Inflammatory macrophage treated with lipopolysaccharide for 1 hour (primary cell): ENCODE data around the gene RAMP3.

ENCODE experiments used
- DNase-seq, 2 donors: peaks; one replicate each; pipeline ENCODE4 v3.0.0-alpha.2; 2020 to 2022

Gene RAMP3

GRCh38 chr7:45181286-45181960 is 23.8 kb downstream of the RAMP3 start:
- DNase-seq = no peak

DNA sequence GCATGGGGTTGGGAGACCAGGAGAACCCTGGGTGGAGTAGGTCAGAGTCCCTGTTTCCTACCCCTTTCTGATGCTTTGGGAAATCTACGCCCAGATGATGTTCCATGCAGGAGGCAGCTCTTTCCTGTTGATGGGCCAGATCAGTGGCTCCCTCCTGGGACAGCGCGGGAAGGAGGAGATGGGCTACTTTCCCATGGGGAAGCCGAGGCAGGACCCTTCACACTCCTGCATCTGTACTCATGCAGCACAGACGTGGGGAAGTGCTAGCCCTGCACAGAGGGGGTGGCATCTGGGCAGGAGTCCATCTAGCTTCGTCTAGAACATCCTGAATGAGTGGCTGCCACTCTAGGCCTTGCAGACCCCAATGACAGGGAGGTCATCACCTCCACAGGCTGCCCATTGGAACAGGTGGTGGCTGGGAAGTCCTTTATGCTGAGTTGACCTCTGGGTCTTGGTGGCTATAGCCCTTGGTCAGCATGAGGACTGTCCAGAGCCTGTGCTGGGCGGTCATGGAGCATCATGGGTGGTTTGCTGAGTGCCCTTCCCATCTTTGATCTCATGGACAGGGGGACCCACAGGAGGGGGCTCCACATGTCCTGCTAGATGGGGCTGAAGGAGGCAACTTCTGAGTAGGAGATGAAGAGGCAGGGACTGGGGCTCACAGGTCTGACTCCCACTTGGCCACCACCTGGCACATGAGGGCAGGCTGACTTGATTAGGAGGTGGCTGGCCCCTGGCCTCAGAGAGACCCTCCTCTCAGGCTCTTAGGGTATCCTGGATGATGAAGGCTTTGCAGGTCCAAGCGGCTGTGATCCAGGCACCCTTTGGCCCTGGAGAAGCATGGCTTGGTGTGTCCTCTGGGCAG is 24.6 kb downstream of the RAMP3 start:
- DNase-seq = no peak

- DNase-seq = no peak
Observed at GRCh38 chr7:45182856-45183710, 25.5 kb downstream of the RAMP3 start.

DNA sequence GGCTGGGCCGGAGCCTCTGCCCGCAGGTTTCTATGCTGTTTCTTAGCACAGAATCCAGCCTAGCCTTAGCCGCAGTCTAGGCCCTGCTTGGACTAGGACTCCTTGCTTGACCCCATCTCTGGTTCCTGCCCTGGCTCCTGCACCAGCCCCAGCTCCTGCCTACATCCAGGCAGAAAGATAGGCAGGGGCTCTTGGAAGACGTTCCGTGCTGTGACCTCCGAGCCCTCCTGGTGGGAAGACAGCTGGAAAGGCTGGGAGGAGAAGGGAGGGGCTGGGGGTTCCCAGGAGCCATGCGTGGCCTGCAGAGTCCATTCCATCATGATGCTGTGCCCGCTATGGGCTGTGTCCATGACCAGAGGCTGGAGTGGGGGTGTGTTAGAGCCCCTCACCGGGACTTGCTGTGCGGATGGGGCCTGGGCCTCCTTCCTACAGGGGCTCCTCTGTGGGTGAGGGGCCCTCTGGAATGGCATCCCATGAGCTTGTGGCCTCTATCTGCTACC is 26.2 kb downstream of the RAMP3 start:
- no peak for DNase-seq

- DNase-seq = no peak
Observed at GRCh38 chr7:45184326-45185027, 26.9 kb downstream of the RAMP3 start.

- DNase-seq = no peak
Observed at GRCh38 chr7:45185028-45185863, 27.7 kb downstream of the RAMP3 start.

GRCh38 chr7:45185864-45186250 is 28.3 kb downstream of the RAMP3 start:
- DNase-seq = no peak

GRCh38 chr7:45186261-45186813 is 28.7 kb downstream of the RAMP3 start:
- no peak for DNase-seq

DNA sequence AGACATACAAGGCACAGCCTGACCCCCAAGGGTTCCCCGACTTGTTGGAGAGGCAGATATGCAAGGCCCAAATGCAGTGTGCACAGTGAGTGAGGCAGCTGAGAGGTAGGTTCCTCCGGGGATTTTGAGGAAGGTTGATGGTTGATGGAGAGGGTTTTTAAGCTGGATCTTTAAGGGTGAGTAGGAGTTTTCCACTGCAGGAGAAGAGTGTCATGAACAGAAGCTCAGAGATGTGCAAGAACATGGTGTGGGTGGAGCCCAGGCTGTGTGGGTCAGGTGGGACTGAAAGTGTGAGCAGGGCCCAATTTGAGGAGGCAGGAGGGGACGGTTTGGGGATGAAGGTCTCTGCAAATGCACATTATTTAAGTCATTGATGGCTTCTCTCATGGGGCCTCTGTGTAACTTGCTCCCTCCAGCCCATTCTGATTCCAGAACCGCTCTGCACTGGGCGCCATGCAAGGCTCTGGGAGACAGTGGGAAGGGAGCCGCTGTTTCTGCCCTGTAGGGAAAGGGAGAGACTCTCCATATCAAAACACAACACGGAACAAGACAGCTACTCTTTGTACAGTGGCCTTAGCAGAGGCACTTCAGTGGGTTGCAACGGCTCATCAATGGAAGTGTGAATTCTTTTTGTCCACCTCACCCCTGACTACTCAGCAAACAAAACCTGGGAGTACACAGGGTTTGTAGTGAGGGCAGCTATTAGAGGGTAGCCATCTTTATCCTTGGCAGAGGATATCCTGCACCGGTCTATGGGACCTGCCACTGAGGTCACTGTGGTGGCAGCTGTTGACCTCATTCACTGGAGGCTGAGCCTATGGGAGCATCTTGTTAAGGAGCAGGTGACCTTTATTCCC is 29.7 kb downstream of the RAMP3 start:
- no peak for DNase-seq

DNA sequence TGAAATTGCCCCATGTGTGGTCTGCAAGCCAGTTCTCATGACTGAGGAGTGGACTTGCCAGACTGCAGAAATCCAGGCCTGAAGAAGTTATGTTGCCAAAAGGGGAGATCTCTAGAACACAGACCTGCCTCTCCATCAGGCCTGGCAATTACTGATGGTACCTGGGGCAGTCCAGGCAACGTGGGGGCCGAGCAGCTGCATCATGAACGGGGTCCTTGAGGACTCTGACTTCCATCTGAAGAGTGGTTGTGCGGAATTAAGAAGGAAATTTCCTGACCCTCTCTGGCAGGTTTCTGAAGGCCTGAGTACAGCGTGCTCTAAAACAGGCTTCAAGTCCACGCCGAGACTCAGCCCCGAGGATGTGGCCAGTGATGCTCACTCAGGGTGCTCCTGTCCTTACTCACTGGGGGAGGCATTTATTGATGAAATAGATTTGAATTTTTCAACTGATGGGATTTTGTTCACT is 30.4 kb downstream of the RAMP3 start:
- DNase-seq = no peak

DNA sequence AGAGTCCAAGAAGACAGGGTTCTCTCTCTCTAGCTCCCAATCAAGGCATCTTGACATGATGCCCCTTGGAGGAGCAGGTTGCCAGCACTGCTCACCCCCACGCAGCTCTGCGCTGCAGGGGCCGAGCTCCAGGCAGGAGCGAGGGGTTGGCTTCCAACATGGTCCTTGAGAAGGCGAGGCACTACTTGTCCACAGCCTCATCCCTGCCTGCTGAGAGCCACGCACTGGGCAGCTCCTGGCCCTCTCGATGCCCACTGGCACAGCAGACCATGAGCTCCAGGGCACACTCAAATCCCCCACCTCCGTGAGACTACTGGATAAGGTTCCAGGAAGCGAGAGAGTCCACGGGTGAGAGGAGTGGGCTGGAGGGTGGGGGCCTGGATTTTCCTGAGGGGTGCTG is 31.1 kb downstream of the RAMP3 start:
- no peak for DNase-seq

DNA sequence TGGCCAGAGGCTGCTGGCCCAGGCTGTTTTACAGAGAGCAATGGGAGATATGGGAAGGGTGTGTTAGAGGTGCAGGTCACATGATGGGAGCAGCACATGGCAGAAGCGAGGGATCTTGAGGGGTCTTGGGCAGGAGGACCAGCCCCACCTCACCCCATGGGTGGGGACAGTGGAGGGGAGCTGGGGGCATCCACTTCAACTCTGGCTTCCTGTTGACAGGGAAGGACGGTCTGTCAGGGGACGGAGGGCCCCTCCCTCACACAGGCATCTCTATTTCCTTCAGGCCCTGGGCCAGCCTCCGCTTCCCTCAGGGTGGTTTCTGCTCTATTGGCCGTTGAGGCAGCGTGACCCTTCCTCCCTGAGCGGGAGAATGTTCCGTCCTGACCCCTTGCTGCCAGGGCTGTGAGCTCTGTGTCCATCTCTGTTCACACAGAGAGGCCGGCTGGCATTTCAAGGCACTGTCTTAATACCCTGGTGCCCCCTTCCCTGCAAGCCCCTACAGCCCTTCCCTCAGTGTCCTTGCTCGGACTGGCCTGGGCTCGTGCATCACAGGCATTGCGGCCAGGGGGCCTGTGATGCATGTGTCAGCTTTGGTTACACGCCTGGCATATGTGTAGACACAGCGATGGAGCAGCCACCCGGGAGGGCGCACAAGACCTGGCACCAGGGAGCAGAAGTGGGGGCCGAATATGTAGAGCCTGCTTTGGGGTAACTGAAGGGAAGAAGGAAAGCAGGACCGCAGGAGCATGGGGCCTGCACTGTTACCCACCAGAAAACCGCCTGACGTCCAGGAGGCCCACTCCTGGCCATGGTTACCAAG is 31.8 kb downstream of the RAMP3 start:
- DNase-seq = no peak

GRCh38 chr7:45190406-45191165 is 33.0 kb downstream of the RAMP3 start:
- DNase-seq = no peak

DNA sequence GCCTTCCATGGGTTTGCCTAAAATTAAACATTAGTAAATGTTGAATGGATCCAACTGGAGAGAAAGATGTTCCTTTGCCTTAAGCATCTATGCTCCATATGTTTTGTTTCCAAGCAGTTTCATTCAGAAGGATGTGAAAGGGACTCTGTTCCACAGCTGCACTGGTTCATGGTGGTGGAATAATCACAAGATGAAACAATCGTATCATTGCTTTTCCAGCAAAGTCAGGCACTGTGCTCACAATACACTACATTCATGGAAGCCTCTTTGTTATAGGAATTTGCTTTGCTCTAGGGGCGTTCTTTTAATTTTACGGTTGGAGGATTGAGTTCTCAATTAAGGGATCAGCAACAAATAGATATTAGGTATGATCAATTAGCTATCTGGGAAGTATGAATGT is 33.8 kb downstream of the RAMP3 start:
- DNase-seq = no peak

DNA sequence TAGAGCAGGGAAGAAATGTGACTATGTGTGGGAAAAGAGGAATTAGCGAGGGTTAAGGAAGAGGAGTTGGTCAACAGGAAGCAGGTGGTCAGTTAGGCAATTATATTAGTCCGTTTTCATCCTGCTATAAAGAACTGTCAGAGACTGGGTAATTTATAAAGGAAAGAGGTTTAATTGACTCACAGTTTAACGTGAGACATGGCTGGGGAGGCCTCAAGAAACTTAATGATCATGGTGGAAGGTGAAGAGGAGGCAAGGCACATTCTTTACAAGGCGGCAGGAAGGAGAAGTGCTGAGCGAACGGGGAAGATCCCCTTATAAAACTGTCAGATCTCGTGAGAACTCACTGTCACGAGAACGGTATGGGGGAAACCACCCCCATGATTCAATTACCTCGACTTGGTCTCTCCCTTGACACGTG is 35.0 kb downstream of the RAMP3 start:
- peak; percentile 44 to 58 for DNase-seq

DNA sequence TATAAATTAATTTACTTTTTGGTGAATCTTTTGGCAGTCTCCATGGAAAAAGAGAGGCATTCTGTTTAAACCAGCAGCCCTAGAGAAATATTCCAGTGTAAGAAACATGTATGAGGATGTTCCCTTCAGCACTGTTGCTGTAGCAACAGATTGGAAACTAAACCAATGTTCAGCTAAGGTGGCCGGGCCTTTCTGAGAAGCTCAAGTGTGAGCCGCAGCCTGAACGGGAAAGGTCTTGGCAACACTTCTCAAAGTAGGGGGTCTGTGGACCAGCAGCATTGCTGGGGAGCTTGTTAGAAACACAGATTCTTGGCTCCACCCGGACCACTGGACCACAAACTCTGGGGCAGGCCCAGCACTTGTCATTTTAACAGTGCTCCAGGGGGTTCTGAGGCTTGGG is 36.2 kb downstream of the RAMP3 start:
- DNase-seq = no peak

DNA sequence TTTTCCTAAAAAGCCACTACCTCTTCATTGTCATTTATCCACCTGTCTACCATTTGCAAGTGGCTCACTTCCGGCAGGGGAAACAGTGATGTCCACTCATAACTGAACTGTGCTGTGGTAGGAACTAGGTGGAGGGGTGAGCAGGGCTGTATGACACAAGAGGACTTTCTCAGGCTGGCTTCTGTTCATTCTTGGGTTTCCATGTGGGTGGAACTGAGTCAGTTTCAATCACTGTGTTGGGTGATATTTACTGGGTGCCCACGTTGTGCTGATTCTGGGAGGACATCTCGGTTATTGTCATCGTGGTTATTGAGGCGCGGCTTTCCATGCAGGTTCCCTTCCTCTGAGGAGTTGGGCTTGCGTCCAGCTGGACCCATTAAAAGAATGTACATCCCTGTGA is 38.8 kb downstream of the RAMP3 start:
- peak in 1 of 2 donors; percentile 17 for DNase-seq

GRCh38 chr7:45197461-45197860 is 39.9 kb downstream of the RAMP3 start:
- DNase-seq = no peak
